Measurements from ENCODE around the gene CFHR2.
"Not testable (repeated sequence)": the region's sequence is repeated elsewhere in the genome, so short reads cannot be mapped to it uniquely, and the experiment has no call there.

CFHR2 gene

DNA sequence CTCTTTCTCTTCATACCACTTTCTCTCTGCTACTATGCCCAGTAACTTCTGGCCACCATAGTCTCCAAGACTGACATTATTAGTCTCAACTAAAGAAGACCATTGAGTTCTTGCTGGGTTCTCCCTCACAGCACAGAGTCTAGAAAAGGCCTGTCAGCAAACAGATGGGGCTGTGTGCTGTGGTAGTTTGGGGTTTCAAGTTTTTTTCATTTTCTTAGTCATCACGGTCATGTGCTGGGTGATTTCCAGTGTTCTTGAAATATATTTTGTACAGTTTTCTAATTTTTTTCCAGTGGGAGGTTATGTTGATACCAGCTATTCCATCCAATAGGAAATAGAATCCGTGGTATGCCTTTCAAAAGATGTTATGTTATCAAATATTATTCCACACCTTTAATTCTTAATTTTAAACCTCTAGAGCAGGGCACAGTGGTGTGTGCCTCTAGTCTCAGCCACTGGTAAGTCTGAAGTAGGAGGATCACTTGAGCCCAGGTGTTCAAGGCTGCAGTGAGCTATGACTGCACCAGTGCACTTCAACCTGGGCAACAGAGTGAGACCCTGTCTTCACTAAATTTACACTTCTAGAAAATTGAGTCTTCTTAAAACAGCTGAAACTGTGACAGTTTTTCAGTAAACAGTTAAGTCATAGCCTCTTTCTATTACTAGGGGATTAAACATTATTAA is 8.3 kb downstream of the CFHR2 start:
- Histone ChIP-seq H3K36me3 (no peaks in the 10 kb centered on the region), H3K27ac (no peak overlapping the region), H3K9me3 (no peaks in the 10 kb centered on the region), H3K4me3 (no peak overlapping the region), H3K4me2 (no peak overlapping the region), H3K27me3 (no peaks in the 10 kb centered on the region), H3K9ac (no peak overlapping the region), H3K4me1 (no peaks in the 10 kb centered on the region), H4K20me1 (no peaks in the 10 kb centered on the region)
- no peak for TF ChIP-seq Cebpa-rat (IDR thresholded peaks at IDR 0.05)

DNA sequence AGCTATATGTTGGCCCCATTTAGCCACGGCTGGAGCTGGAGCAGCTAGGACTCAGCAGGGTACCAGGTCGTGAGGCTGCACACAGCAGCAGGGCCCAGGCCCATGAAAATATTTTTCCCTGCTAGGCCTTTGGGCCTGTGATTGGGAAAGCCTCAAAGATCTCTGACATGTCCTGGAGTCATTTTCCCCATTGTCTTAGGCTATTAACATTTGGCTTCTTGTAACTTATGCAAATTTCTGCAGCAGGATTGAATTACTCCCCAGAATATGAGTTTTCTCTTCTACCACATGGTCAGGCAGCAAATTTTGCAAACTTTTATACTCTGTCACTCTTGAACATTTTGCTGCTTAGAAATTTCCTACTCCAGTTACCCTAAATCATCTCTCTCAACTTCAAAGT is 11.2 kb downstream of the CFHR2 start:
- Histone ChIP-seq H3K4me2 (no peak overlapping the region), H3K9me3 (no peaks in the 10 kb centered on the region), H3K9ac (no peak overlapping the region), H3K4me3 (no peak overlapping the region), H3K4me1 (no peaks in the 10 kb centered on the region), H3K27ac (no peak overlapping the region), H3K36me3 (no peaks in the 10 kb centered on the region), H3K27me3 (no peaks in the 10 kb centered on the region), H4K20me1 (no peaks in the 10 kb centered on the region)
- TF ChIP-seq Cebpa-rat (IDR thresholded peaks at IDR 0.05), result no peak

DNA sequence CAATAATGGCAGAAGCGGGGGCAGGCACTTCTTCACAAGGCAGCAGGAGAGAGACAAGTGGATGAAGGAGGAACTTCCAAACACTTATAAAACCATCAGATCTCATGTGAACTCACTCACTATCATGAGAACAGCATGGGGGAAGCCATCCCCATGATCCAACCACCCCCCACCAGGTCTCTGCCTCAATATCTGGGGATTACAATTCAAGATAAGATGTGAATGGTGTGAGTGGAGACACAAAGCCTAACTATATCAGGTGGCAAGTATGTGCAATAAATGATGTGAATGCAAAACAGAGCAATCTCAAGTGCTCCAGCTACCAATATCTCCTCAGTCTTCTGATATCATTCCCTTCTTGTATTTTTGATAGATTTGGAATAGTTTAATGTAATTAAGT is 12.4 kb downstream of the CFHR2 start:
- Histone ChIP-seq H3K36me3 (no peaks in the 10 kb centered on the region), H3K27me3 (no peaks in the 10 kb centered on the region), H3K4me1 (no peaks in the 10 kb centered on the region), H3K9me3 (no peaks in the 10 kb centered on the region), H4K20me1 (no peaks in the 10 kb centered on the region), H3K27ac (no peak overlapping the region), H3K9ac (no peak overlapping the region), H3K4me2 (no peak overlapping the region), H3K4me3 (no peak overlapping the region)
- no peak for TF ChIP-seq Cebpa-rat (IDR thresholded peaks at IDR 0.05)

DNA sequence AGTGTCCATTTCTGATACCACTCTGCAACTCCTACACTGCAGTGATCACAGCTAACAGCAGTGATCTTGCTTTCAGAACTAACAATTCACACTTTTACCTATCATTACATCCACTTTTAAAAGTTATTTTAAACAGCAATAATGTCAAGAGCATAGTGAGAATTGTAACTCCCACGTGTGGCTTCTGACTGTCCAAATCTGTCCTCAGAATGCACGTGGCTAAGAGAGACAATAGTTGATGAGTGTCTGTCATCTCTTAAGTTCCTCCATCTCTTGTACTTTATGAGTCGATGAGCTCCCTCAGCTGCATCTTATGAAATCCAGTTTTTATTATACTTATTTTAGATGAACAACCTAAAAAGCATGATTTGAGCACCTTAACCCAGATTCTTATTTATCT is 17.3 kb downstream of the CFHR2 start:
- Histone ChIP-seq H3K27ac (no peak overlapping the region), H3K36me3 (no peaks in the 10 kb centered on the region), H3K4me2 (no peak overlapping the region), H3K9ac (no peak overlapping the region), H3K4me3 (no peak overlapping the region), H3K4me1 (no peaks in the 10 kb centered on the region), H3K9me3 (no peaks in the 10 kb centered on the region), H3K27me3 (no peaks in the 10 kb centered on the region), H4K20me1 (no peaks in the 10 kb centered on the region)
- TF ChIP-seq Cebpa-rat (IDR thresholded peaks at IDR 0.05), result no peak

DNA sequence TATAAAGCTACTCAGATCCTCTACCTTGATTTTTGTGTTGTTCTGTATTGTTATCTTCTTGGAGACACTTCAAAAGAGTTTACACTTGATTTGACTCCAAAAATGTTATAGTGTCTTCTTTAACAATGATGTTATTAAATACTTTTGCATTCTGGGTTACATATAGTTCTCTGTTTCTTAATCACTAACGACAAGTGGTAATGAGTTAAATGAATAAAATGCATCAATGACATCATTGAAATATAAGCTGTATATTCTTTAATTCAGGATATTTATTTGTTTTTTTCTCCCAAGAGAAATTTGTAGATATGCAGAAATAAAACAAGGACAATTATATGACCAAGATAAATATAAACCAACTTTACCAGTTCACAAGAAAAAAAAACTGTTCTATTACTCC is 26.6 kb downstream of the CFHR2 start:
- H3K4me3 ChIP-seq, result no peak overlapping the region
- no peak overlapping the region for H3K27ac ChIP-seq
- H3K4me2 ChIP-seq, result no peak overlapping the region
- no peak overlapping the region for H3K9ac ChIP-seq
- no peak for TF ChIP-seq Cebpa-rat (IDR thresholded peaks at IDR 0.05)
- no peaks in the 10 kb centered on the region for H4K20me1 ChIP-seq
- no peaks in the 10 kb centered on the region for H3K36me3 ChIP-seq
- no peaks in the 10 kb centered on the region for H3K4me1 ChIP-seq
- H3K9me3 ChIP-seq, result no peaks in the 10 kb centered on the region
- no peaks in the 10 kb centered on the region for H3K27me3 ChIP-seq

DNA sequence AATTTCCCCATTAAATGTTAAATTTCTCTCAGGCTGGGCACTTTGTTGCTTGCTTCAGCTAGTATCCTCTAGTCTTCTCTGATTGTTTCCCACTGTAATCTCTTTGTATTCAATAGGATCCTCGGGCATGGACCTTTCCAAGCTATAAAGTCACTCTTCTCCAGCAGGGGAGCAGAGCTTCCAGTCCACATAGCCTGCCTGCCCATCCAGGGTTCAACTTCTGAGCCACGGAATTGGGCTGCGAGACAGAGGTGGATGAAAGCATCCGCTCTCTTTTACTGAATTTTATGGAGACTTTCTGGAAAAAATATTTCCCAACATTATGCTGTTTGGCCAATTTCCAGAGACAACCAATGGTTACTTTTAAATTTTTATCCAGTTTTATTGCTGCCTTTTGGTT is 32.7 kb downstream of the CFHR2 start:
- TF ChIP-seq Cebpa-rat (IDR thresholded peaks at IDR 0.05), result no peak
- Histone ChIP-seq H3K4me3 (no peak overlapping the region), H4K20me1 (no peaks in the 10 kb centered on the region), H3K4me1 (no peaks in the 10 kb centered on the region), H3K9me3 (no peaks in the 10 kb centered on the region), H3K9ac (no peak overlapping the region), H3K4me2 (no peak overlapping the region), H3K27me3 (no peaks in the 10 kb centered on the region), H3K36me3 (no peaks in the 10 kb centered on the region), H3K27ac (no peak overlapping the region)

DNA sequence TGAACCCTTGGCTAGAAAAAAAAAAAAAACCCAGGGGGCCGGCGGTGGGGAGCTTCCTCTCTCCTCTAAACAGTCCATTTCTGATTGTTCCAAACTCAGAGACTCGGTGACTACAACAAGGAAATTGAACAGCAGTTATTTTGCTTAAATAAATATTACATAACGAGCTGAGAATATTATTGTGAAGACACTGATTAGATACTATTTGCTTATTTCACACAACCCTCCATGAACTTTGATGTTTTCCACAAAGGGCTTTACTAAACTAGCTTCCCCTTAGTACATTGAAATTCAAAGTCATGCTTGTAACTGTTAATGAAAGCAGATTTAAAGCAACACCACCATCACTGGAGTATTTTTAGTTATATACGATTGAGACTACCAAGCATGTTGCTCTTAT is 33.7 kb downstream of the CFHR2 start, which contains the start of gene CFHR5:
CFHR5 (plus strand) TSS at position 279 of the 400 bp plus-strand sequence; CDS start at position 388, 109 bp downstream.
- Histone ChIP-seq H3K36me3 (no peaks in the 10 kb centered on the region), H4K20me1 (no peaks in the 10 kb centered on the region), H3K9me3 (no peaks in the 10 kb centered on the region), H3K4me2 (no peak within 1 kb of the TSS), H3K4me1 (no peaks in the 10 kb centered on the region), H3K27ac (no peak within 1 kb of the TSS), H3K4me3 (no peak within 1 kb of the TSS), H3K9ac (no peak within 1 kb of the TSS), H3K27me3 (no peaks in the 10 kb centered on the region)
- no peak for TF ChIP-seq Cebpa-rat (IDR thresholded peaks at IDR 0.05)

DNA sequence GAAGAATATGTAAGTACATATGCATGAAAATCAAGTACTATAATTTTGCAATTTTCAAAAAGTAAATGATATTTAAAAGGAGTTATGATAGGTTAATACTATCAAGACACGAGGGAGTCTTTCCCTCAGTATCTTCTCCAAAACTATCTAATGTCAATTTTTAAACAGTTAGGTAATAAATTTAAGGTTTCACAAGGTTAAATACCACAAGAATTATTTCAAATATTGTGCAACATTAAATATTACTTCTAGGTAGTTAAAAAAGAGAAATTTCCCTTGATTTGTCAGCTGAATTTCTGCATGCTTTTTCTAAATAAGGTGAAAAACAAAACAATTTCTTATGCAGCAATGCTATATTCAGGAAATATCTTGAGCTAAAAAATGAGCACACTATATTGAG is 37.3 kb downstream of the CFHR2 start:
- H3K36me3 ChIP-seq, result no peaks in the 10 kb centered on the region
- H4K20me1 ChIP-seq, result no peaks in the 10 kb centered on the region
- H3K4me2 ChIP-seq, result no peak overlapping the region
- no peaks in the 10 kb centered on the region for H3K9me3 ChIP-seq
- H3K27ac ChIP-seq, result no peak overlapping the region
- TF ChIP-seq Cebpa-rat (IDR thresholded peaks at IDR 0.05), result no peak
- no peaks in the 10 kb centered on the region for H3K4me1 ChIP-seq
- H3K27me3 ChIP-seq, result no peaks in the 10 kb centered on the region
- H3K4me3 ChIP-seq, result no peak overlapping the region
- no peak overlapping the region for H3K9ac ChIP-seq

DNA sequence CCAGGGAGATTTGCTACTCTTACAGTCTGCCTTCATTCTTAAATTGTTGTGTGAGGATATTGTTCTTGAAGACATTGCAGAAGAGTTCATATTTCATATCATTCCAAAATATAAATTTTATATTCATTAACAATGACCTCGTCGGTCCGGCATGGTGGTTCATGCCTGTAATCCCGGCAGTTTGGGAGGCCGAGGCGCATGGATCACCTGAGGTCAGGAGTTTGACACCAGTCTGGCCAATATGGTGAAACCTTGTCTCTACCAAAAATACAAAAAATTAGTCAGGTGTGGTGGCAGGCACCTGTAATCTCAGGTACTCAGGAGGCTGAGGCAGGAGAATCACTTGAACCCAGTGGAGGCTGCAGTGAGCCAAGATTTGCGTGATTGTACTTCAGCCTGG is 38.7 kb downstream of the CFHR2 start:
- H3K27ac ChIP-seq, H3K4me1 ChIP-seq, H3K9ac ChIP-seq, H3K36me3 ChIP-seq, H3K4me2 ChIP-seq, H3K9me3 ChIP-seq, H3K4me3 ChIP-seq, H3K27me3 ChIP-seq, H4K20me1 ChIP-seq: not testable (repeated sequence)

DNA sequence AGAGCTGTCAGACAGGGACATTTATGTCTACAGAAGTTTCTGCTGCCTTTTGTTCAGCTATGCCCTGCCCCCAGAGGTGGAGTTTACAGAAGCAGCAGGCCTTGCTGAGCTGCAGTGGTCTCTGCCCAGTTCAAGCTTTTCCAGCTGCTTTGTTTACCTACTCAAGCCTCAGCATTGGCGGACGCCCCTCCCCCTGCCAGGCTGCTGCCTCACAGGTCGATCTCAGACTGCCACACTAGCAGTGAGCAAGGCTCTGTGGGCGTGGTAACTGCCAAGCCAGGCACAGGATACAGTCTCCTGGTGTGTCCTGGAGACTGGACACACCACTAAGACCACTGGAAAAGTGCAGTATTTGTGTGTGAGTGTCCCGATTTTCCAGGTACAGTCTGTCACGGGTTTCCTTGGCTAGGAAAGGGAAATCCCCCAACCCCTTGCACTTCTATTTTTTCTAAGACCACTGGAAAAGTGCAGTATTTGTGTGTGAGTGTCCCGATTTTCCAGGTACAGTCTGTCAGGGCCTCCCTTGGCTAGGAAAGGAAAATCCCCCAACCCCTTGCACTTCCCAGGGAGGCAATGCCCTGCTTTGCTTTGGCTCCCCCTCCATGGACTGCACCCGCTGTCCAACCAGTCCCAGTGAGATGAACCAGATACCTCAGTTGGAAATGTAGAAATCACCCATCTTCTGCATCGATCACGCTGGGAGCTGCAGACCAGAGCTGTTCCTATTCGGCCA is 48.5 kb downstream of the CFHR2 start:
- H3K4me3 ChIP-seq, H3K4me2 ChIP-seq: not testable (repeated sequence)

More for the DNA sequence above, 48.5 kb downstream of the CFHR2 start:
- H3K27me3 ChIP-seq, H3K27ac ChIP-seq, H3K9ac ChIP-seq, H3K4me1 ChIP-seq, H4K20me1 ChIP-seq, H3K9me3 ChIP-seq, H3K36me3 ChIP-seq: not testable (repeated sequence)

Data from BLaER1 (cell line).